H1 (cell line): ENCODE data around the gene GOLGA7B. TPM values are rescaled to one million over a fixed set of nuclear protein-coding genes. Genes with fewer than 3 reads are reported as not detected.

Experiments
- BRCA1 ChIP-seq: IDR thresholded peaks from 2 replicates; pipeline ENCODE4 v1.6.1; 2012; ENCODE audit warnings: low read depth, low read length, improper control_type of control experiment
- CBX8 ChIP-seq: fragments of 300-800, 300-1000 bp; sonication (generic); IDR thresholded peaks from 2 replicates; pipeline ENCODE4 v1.7.1; 2016; ENCODE audit warnings: low read depth, low read length, borderline replicate concordance
- CTBP2 ChIP-seq: IDR thresholded peaks from 2 replicates; pipeline ENCODE4 v1.7.0; 2011; ENCODE audit warnings: borderline replicate concordance, mild to moderate bottlenecking, moderate library complexity, mixed read lengths, low read length; ENCODE audit not compliant: insufficient read depth, insufficient read length
- HDAC6 ChIP-seq: IDR thresholded peaks from one replicate; pipeline ENCODE4 v1.7.1; 2012; ENCODE audit warnings: low read depth, mild to moderate bottlenecking, inconsistent platforms, low read length, moderate library complexity
- RXRA ChIP-seq: IDR thresholded peaks from 2 replicates; pipeline ENCODE4 v1.6.1; 2011; ENCODE audit warnings: low read depth, mild to moderate bottlenecking, low read length, moderate library complexity; ENCODE audit not compliant: insufficient read depth
- SP1 ChIP-seq: IDR thresholded peaks from 2 replicates; pipeline ENCODE4 v1.6.1; 2011; ENCODE audit warnings: low read depth, low read length
- polyA plus RNA-seq, 7 experiments: library from polyadenylated mRNA; depleted of rRNA in 3 of 7; stranded (reverse) in 5 of 7; unstranded in 2 of 7; fragments of >200 nt in 5 of 7; fragments of 200-250 nt in 2 of 7; gene quantifications; 1 replicate in 5 of 7; 2 replicates in 1 of 7; 4 replicates in 1 of 7; pipeline versions ENCODE4 v1.2.1 to v1.2.3, GENCODE V29; 2011 to 2013; ENCODE audit warnings: missing spikeins in 2 of 7, mixed read lengths in 2 of 7
- total RNA-seq: library from RNA; stranded (reverse); fragmentation: NEBNext Ultra II Directional; extraction: Animal tissue kit (Norgen Biotek cat#: 25700); gene quantifications from 2 replicates; pipeline ENCODE4 v1.2.1, GENCODE V29; 2021
- TF ChIP-seq, protein P1 (sequence below): IDR thresholded peaks from 2 replicates; pipeline ENCODE4 v1.6.1; 2012; ENCODE audit warnings: inconsistent platforms

The GOLGA7B gene
- total and polyA plus RNA-seq, 2 of the 8 experiments (the other 6 are each of a cell fraction or from before 2014, with no cell fraction given): 0.04 to 0.14 TPM

DNA sequence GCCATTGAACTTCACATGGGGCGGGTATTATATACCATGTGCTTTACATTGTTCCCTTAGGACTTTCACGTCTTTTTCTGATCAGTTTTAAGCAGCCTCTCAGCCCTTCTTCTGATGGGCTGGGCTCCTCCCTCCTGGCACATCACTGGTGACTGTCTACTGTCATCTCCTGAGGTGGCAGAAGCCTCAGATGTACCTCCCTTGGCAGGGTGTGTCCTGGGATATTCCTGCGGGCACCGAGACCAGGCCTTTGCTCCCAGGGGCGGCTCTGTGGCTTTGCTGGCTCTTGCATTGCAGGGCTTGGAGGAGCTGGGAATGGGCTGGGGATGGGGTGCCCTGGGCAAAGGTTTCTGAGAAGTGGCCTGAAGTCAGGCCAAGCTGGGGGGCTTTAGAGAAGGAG lies 34.6 kb upstream of the GOLGA7B start (continued):
- no peak for TF ChIP-seq CTBP2
- no peak for TF ChIP-seq BRCA1
- TF ChIP-seq SP1: no peak
- TF ChIP-seq, protein P1, sequence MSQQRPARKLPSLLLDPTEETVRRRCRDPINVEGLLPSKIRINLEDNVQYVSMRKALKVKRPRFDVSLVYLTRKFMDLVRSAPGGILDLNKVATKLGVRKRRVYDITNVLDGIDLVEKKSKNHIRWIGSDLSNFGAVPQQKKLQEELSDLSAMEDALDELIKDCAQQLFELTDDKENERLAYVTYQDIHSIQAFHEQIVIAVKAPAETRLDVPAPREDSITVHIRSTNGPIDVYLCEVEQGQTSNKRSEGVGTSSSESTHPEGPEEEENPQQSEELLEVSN: no peak
- TF ChIP-seq RXRA: no peak
- no peak for TF ChIP-seq HDAC6
- TF ChIP-seq CBX8: no peak
